OCI-LY7 (cell line): ENCODE measurements around the gene MRTFB. TPM values are rescaled to one million over a fixed set of nuclear protein-coding genes. Genes with fewer than 3 reads are reported as not detected.

Experiments
- BruUV-seq: library from RNA; stranded (reverse); fragments of 400-500 nt; replicated peaks from 2 replicates; lab custom pipeline; 2021; lab: Mats Ljungman, UMichigan
- CTCF ChIA-PET: fragments of 300-600 bp; sonication (Branson Sonifier 250); formaldehyde crosslinking; loops from one replicate; lab custom pipeline; 2022; ENCODE audit warnings: antibody characterized with exemption; ENCODE audit not compliant: unreplicated experiment; lab: Charles Lee
- POLR2A ChIA-PET: fragments of 300-600 bp; sonication (Branson Sonifier 250); formaldehyde crosslinking; loops from one replicate; lab custom pipeline; 2022; ENCODE audit warnings: antibody characterized with exemption; lab: Charles Lee
- DNase-seq: peaks from one replicate; pipeline ENCODE4 v3.0.0-alpha.2; 2015; ENCODE audit warnings: low spot score
- H2AFZ ChIP-seq: fragments of 200-600 bp; sonication (generic), shearing (Covaris generic); 2 replicates; pipeline ENCODE4 v1.6.1; 2014; ENCODE audit warnings: mild to moderate bottlenecking, antibody characterized with exemption, low read length, moderate library complexity
- H3K27ac ChIP-seq: fragments of 200-600 bp; sonication (generic); 2 replicates; pipeline ENCODE4 v1.5.1; 2014; ENCODE audit warnings: mixed run types, low read depth, mild to moderate bottlenecking, moderate library complexity, low read length, inconsistent platforms; ENCODE audit not compliant: poor library complexity, severe bottlenecking
- H3K36me3 ChIP-seq: fragments of 200-600 bp; sonication (generic); 2 replicates; pipeline ENCODE4 v1.6.1; 2014; ENCODE audit warnings: mild to moderate bottlenecking, antibody characterized with exemption, low read length, moderate library complexity, mixed read lengths; ENCODE audit not compliant: insufficient read depth
- H3K4me1 ChIP-seq: fragments of 200-600 bp; sonication (generic); 2 replicates; pipeline ENCODE4 v1.5.1; 2014; ENCODE audit warnings: mild to moderate bottlenecking, low read length; ENCODE audit not compliant: insufficient read depth, poor library complexity, severe bottlenecking
- H3K4me2 ChIP-seq: fragments of 200-600 bp; sonication (generic); 2 replicates; pipeline ENCODE4 v1.6.1; 2014; ENCODE audit warnings: mild to moderate bottlenecking, low read length
- H3K4me3 ChIP-seq: fragments of 200-600 bp; sonication (generic); 2 replicates; pipeline ENCODE4 v1.5.1; 2014; ENCODE audit warnings: mild to moderate bottlenecking, low read depth, low read length; ENCODE audit not compliant: poor library complexity, severe bottlenecking
- H3K79me2 ChIP-seq: fragments of 200-600 bp; sonication (generic); 2 replicates; pipeline ENCODE4 v1.6.1; 2016; ENCODE audit warnings: low read depth, mild to moderate bottlenecking, low read length, moderate library complexity, mixed read lengths; ENCODE audit not compliant: insufficient read depth
- H3K9me2 ChIP-seq: fragments of 200-600 bp; sonication (generic); 2 replicates; pipeline ENCODE4 v1.6.1; 2016; ENCODE audit warnings: mild to moderate bottlenecking, low read length, mixed read lengths; ENCODE audit not compliant: insufficient read depth
- H3K9me3 ChIP-seq: fragments of 200-600 bp; sonication (generic); 2 replicates; pipeline ENCODE4 v1.6.1; 2014; ENCODE audit warnings: mild to moderate bottlenecking, mixed run types, low read length, mixed read lengths
- H4K20me1 ChIP-seq: fragments of 200-600 bp; sonication (generic); 2 replicates; pipeline ENCODE4 v1.6.1; 2014; ENCODE audit warnings: mild to moderate bottlenecking, antibody characterized with exemption, low read length, moderate library complexity, mixed read lengths; ENCODE audit not compliant: insufficient read depth
- EZH2phosphoT487 ChIP-seq: fragments of 200-600 bp; sonication (generic); IDR thresholded peaks from 2 replicates; pipeline ENCODE4 v1.6.1; 2018; ENCODE audit warnings: low read depth, borderline replicate concordance, mild to moderate bottlenecking, mixed run types, antibody characterized with exemption, low read length, moderate library complexity, mixed read lengths
- intact Hi-C: fragments of 100-400 bp; cut with micrococcal nuclease; formaldehyde crosslinking; loops from one replicate; pipeline ENCODE4 v1.10.0; 2022; ENCODE audit not compliant: unreplicated experiment
- total RNA-seq, 2 experiments: library from RNA; depleted of rRNA in 1 of 2; stranded (reverse); fragments of >200 nt in 1 of 2; shearing (Covaris generic) in 1 of 2; gene quantifications; 2 replicates each; pipeline ENCODE4 v1.2.3, GENCODE V29; 2014 to 2022
- TF ChIP-seq, protein P1 (sequence below): fragments of 200-600 bp; sonication (generic); conservative IDR thresholded peaks from 2 replicates; pipeline ENCODE4 v1.5.1; 2014; ENCODE audit warnings: mild to moderate bottlenecking, antibody characterized with exemption, low read length, moderate library complexity, mixed read lengths

Gene MRTFB
- total RNA-seq, 2 experiments from 2014 or later = 8.5 to 21.4 TPM

DNA sequence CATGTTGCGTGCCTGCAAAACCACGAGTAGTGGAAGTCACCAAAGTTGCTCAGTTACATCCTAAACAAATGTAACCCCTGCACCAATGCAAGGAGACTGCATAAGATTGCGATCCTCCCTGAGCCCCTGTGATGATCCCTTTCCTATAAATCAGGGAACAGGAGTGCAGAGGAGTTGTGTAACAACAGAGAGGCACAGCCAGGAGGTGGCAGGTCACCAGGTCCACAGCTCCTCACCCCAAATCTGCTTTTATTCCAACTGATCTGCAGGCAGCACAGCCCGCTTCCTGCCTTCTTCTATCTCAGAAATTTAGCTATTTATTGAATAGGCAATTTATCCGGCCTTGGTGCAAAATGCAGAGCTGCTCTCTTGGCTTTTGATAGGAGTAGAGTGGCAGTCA lies 36.0 kb upstream of the MRTFB start:
- Histone ChIP-seq H3K9me3 (no peaks in the 10 kb centered on the region), H3K4me3 (no peak overlapping the region), H3K27ac (no peak overlapping the region), H3K36me3 (no peaks in the 10 kb centered on the region), H3K79me2 (no peaks in the 10 kb centered on the region), H3K9me2 (no peaks in the 10 kb centered on the region), H3K4me1 (no peaks in the 10 kb centered on the region), H3K4me2 (no peak overlapping the region), H4K20me1 (no peaks in the 10 kb centered on the region), H2AFZ (no peak overlapping the region)
- no peak for DNase-seq
- intact Hi-C loops = no loop called here
- TF ChIP-seq, protein P1, sequence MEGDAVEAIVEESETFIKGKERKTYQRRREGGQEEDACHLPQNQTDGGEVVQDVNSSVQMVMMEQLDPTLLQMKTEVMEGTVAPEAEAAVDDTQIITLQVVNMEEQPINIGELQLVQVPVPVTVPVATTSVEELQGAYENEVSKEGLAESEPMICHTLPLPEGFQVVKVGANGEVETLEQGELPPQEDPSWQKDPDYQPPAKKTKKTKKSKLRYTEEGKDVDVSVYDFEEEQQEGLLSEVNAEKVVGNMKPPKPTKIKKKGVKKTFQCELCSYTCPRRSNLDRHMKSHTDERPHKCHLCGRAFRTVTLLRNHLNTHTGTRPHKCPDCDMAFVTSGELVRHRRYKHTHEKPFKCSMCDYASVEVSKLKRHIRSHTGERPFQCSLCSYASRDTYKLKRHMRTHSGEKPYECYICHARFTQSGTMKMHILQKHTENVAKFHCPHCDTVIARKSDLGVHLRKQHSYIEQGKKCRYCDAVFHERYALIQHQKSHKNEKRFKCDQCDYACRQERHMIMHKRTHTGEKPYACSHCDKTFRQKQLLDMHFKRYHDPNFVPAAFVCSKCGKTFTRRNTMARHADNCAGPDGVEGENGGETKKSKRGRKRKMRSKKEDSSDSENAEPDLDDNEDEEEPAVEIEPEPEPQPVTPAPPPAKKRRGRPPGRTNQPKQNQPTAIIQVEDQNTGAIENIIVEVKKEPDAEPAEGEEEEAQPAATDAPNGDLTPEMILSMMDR = no peak
- no peak for TF ChIP-seq EZH2phosphoT487
- POLR2A ChIA-PET = interaction anchor here (0.6 kb wide), 2 partner anchors 161 to 206 kb away, joined by 3 to 4 read pairs; no protein-coding TSS in a partner anchor
- BruUV-seq = no TSS peak
- CTCF ChIA-PET = no interaction called here

- TF ChIP-seq, protein P1 = no peak
- no peak for TF ChIP-seq EZH2phosphoT487
- DNase-seq = no peak
- no TSS peak for BruUV-seq
- ChIA-PET POLR2A (no interaction called here), CTCF (no interaction called here)
- no peak overlapping the region for H3K4me3 ChIP-seq
- H3K79me2 ChIP-seq = no peaks in the 10 kb centered on the region
- no peaks in the 10 kb centered on the region for H3K9me3 ChIP-seq
- intact Hi-C loops = no loop called here
- H3K4me2 ChIP-seq = no peak overlapping the region
- H4K20me1 ChIP-seq = no peaks in the 10 kb centered on the region
- H2AFZ ChIP-seq = no peak overlapping the region
- H3K9me2 ChIP-seq = no peaks in the 10 kb centered on the region
- no peak overlapping the region for H3K27ac ChIP-seq
- no peaks in the 10 kb centered on the region for H3K36me3 ChIP-seq
- no peaks in the 10 kb centered on the region for H3K4me1 ChIP-seq
Observed at GRCh38 chr16:14036889-14037288, 34.2 kb upstream of the MRTFB start.

DNA sequence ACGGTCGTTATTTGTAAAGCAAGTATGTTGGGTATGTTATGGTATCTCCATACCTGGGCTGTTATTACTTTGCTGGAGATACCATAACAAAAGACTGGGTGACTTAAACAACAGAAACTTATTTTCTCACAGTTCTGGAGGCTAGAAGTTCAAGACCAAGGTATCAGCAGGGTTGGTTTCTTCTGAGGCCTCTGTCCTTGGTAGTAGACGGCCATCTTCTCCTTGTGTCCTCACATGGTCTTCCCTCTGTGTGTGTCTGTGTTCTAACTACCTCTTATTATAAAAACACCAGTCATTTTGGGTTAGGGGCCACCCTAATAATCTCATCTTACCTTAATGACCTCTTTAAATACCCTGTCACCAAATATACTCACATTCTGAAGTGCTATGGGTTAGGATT lies 33.2 kb upstream of the MRTFB start:
- DNase-seq = no peak
- Histone ChIP-seq H3K36me3 (no peaks in the 10 kb centered on the region), H2AFZ (no peak overlapping the region), H3K4me2 (no peak overlapping the region), H3K9me2 (no peaks in the 10 kb centered on the region), H3K27ac (no peak overlapping the region), H3K9me3 (no peaks in the 10 kb centered on the region), H4K20me1 (no peaks in the 10 kb centered on the region), H3K4me3 (no peak overlapping the region), H3K79me2 (no peaks in the 10 kb centered on the region), H3K4me1 (no peaks in the 10 kb centered on the region)
- intact Hi-C loops = no loop called here
- TF ChIP-seq, protein P1 = no peak
- no peak for TF ChIP-seq EZH2phosphoT487
- CTCF ChIA-PET = no interaction called here
- BruUV-seq = no TSS peak
- POLR2A ChIA-PET = no interaction called here
